ENCODE results near the gene ZDHHC6. TPM values are rescaled to one million over a fixed set of nuclear protein-coding genes. Genes with fewer than 3 reads are reported as not detected.

Gene ZDHHC6
- total RNA-seq, 1 experiment from 2014 or later = 35.2 TPM

GRCh38 chr10:112448888-112449287 is 2.2 kb upstream of the ZDHHC6 start:
- Histone ChIP-seq H3K27ac (ENCODE audit: insufficient read length, low read depth, low read length) (no peak overlapping the region), H3K9ac (ENCODE audit: extremely low read depth, insufficient read length, low read length) (no peak overlapping the region), H3K79me1 (ENCODE audit: insufficient read depth, low read depth, low read length, poor library complexity, severe bottlenecking) (no peaks in the 10 kb centered on the region), H2BK20ac (ENCODE audit: low read depth, low read length, poor library complexity, severe bottlenecking) (no peak overlapping the region), H3K23me2 (ENCODE audit: insufficient read length, low read depth, low read length, poor library complexity, severe bottlenecking) (peaks cover 5% of the 10 kb centered on the region), H3K9me3 (ENCODE audit: control insufficient read depth, low read depth, low read length) (no peaks in the 10 kb centered on the region), H3K4ac (ENCODE audit: low read depth, low read length) (no peak overlapping the region), H3K14ac (ENCODE audit: insufficient read depth, low read length) (no peak overlapping the region), H4K20me1 (ENCODE audit: control insufficient read depth, insufficient read depth, insufficient read length) (no peaks in the 10 kb centered on the region), H4K8ac (replicated peaks; ENCODE audit: insufficient read length, low read depth, low read length) (no peak overlapping the region), H2BK120ac (ENCODE audit: low read depth, low read length, poor library complexity, severe bottlenecking) (no peak overlapping the region), H3K4me2 (ENCODE audit: insufficient read depth, insufficient read length, low read length) (no peak overlapping the region), H3K4me1 (ENCODE audit: insufficient read depth, low read length) (no peaks in the 10 kb centered on the region), H2BK5ac (ENCODE audit: insufficient read length, low read length) (no peak overlapping the region), H3K18ac (ENCODE audit: insufficient read length, low read depth, low read length) (no peak overlapping the region), H2AFZ (ENCODE audit: low read length) (no peak overlapping the region), H3K56ac (ENCODE audit: insufficient read length, low read depth, low read length) (no peak overlapping the region), H3T11ph (ENCODE audit: low read length) (no peak overlapping the region), H3K23ac (ENCODE audit: insufficient read length, low read depth, low read length) (no peak overlapping the region), H2AK5ac (ENCODE audit: insufficient read length, low read length) (no peak overlapping the region), H4K5ac (ENCODE audit: insufficient read length, low read depth, low read length) (no peak overlapping the region), H2BK15ac (ENCODE audit: low read depth, low read length) (no peak overlapping the region), H3K79me2 (ENCODE audit: insufficient read depth, low read length) (peaks cover 4% of the 10 kb centered on the region; the same call in 1 of the 2 replicates), H2BK12ac (ENCODE audit: insufficient read length, low read depth, low read length) (no peak overlapping the region), H4K91ac (ENCODE audit: insufficient read length, low read depth, low read length) (no peak overlapping the region), H3K27me3 (ENCODE audit: insufficient read depth, low read length) (no peaks in the 10 kb centered on the region)
- Mint-ChIP-seq H3K9me3 (peaks cover 5 to 10% of the 10 kb centered on the region in 2 experiments; a peak in 4 of 5 replicates), H3K27ac (no peak overlapping the region), H3K4me1 (peaks cover 8 to 10% of the 10 kb centered on the region in 2 experiments), H3K27me3 (ENCODE audit: low read depth) (no peaks in the 10 kb centered on the region), H3K4me3 (peak overlapping the region; percentile 4 to 85; a peak in 3 of 5 replicates), H3K36me3 (ENCODE audit: insufficient read depth in 1 of 3, low read depth in 3 of 3) (peaks cover 2 to 37% (median 31%) of the 10 kb centered on the region in 3 experiments)
- TF ChIP-seq, protein P1, sequence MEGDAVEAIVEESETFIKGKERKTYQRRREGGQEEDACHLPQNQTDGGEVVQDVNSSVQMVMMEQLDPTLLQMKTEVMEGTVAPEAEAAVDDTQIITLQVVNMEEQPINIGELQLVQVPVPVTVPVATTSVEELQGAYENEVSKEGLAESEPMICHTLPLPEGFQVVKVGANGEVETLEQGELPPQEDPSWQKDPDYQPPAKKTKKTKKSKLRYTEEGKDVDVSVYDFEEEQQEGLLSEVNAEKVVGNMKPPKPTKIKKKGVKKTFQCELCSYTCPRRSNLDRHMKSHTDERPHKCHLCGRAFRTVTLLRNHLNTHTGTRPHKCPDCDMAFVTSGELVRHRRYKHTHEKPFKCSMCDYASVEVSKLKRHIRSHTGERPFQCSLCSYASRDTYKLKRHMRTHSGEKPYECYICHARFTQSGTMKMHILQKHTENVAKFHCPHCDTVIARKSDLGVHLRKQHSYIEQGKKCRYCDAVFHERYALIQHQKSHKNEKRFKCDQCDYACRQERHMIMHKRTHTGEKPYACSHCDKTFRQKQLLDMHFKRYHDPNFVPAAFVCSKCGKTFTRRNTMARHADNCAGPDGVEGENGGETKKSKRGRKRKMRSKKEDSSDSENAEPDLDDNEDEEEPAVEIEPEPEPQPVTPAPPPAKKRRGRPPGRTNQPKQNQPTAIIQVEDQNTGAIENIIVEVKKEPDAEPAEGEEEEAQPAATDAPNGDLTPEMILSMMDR (conservative IDR thresholded peaks at IDR 0.05) = no peak
- no peak for DNase-seq
- no CpG with 5 or more reads among the region's 4 CpGs for WGBS (ENCODE audit: extremely low coverage, insufficient read length, low lambda C conversion rate)

All from H9 (cell line).